ENCODE data around the gene OR51S1.
"Not testable (repeated sequence)": the region's sequence is repeated elsewhere in the genome, so short reads cannot be mapped to it uniquely, and the experiment has no call there.

The OR51S1 gene

GRCh38 chr11:4801316-4801715, 47.7 kb downstream of the OR51S1 start:
- not testable (repeated sequence) for DNase-seq

DNA sequence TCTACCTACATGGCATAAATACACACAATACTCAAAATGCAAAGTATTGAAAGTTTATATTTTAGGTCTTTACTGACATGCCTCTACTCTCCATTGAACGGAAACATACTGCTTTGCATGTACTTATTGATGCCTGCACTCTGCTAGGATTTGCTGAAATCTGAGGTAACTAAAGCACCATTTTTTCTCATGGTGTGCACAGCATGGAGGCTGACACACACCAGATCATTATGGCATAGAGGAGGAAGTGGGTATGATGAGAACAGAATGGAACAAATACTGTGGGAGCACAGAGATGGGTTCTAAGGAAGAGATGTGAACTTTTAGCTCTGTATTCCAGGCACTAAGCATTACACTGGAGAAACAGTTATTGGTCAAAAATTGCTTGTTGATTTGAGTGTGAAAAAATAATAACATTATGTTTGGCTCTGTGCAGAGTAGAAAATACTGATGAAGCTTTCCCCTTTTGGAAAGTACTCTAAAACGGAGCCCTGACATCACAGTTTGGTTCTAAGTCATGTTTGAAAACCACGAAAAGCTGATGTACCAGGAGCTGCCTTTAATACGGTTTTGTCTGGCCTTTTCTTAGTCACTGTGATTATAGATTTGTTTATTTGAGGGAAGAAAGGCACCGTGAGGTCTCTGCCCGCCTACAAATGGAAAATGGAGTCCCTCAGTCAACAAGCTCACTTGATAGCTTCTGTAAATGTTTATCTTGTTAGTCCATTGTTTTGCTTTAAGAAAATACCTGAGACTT, 50.4 kb downstream of the OR51S1 start:
- no peak for DNase-seq

Measured in NK-92 treated with Interleukin-12 subunit alpha and Interleukin-12 subunit beta, amount 100 ng/mL, for 24 hours (cell line).